ENCODE results near the gene HPN.

HPN gene

DNA sequence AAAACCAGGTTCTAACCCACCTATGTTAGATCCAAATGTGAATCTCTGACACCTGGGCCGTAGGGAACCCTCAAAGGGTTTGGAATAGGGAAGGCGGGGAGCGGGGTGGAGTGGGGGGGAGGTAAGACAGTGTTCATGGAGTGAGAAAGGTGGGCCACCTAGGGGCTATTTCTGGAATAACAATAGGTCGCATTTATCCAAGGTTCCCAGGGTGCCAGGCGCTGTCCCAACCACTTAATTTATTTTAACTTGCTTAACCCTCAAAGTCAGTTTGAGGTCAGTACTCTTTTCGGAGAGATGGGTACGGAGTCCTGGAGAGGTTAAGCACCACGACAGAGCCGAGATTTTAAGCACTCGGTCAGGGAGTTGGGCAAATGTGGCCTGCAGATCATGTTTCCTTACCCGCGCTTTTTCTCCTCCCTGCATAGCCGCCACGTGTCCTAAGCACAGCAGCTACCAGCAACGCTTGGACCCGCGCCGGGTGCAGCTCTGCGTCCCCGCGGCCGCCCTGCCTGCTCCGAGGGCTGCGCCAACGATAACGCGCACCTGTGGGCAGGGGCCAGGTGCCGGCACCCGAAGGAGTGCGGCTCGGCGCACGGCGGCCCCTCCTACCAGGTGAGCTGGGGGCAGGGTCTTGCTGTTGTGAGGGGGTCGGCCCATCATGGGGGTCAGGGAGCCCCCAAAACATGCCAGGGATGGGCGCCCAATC, 49.1 kb downstream of the HPN start:
- H3K9me3 ChIP-seq (replicated peaks; ENCODE audit: insufficient read depth, low read length) = no peaks in the 10 kb centered on the region
- peak; percentile 16 for DNase-seq
- no peak overlapping the region for H3K27ac ChIP-seq (ENCODE audit: low read length)
- no peak overlapping the region for H3K9ac ChIP-seq (ENCODE audit: low read length)
- no peak overlapping the region for H3K4me3 ChIP-seq (ENCODE audit: low read length)
- H2AFZ ChIP-seq (ENCODE audit: low read length) = peak overlapping the region; percentile 34; the same call in 1 of the 2 replicates
- no peaks in the 10 kb centered on the region for H3K9me2 ChIP-seq (replicated peaks; ENCODE audit: insufficient read depth, low read length)
- TF ChIP-seq EZH2 (optimal IDR thresholded peaks at IDR 0.05; ENCODE audit: low read depth, low read length) (no peak), CTCF (IDR thresholded peaks at IDR 0.05; ENCODE audit: low read length) (peak; percentile 49), EZH2phosphoT487 (IDR thresholded peaks at IDR 0.05; ENCODE audit: low read length) (no peak)
- peaks cover 53% of the 10 kb centered on the region for H3K27me3 ChIP-seq (replicated peaks; ENCODE audit: insufficient read depth, low read length)
- no peaks in the 10 kb centered on the region for H3K79me2 ChIP-seq (ENCODE audit: low read length)
- H3F3A ChIP-seq (ENCODE audit: insufficient read depth, low read length) = no peaks in the 10 kb centered on the region
- H4K20me1 ChIP-seq (ENCODE audit: insufficient read depth, low read length) = no peaks in the 10 kb centered on the region
- no peaks in the 10 kb centered on the region for H3K4me1 ChIP-seq (ENCODE audit: low read length)
- peak overlapping the region; percentile 42 for H3K4me2 ChIP-seq (ENCODE audit: low read depth, low read length)
- no peaks in the 10 kb centered on the region for H3K36me3 ChIP-seq (replicated peaks; ENCODE audit: insufficient read depth, low read length)

DNA sequence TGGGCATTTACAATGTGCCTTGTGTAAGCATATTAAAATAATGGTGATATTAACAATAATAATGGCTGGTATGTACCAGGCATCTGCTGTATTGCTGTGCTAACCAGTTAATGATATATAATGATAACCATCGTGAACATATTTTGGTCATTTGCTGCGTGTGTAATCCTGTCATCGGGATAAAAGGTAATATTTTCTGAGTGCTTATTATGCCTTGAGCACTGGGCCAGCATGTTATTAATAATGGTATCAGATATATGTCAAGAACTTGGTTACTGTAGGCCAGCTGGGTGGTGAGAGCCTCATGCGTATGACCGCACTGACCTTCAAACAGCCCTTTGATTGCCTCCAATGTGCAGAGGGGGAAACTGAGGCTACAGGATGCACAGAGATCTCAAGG, 51.9 kb downstream of the HPN start:
- H3K4me2 ChIP-seq (ENCODE audit: low read depth, low read length) = no peak overlapping the region
- no peak overlapping the region for H3K27ac ChIP-seq (ENCODE audit: low read length)
- H3K36me3 ChIP-seq (replicated peaks; ENCODE audit: insufficient read depth, low read length) = no peaks in the 10 kb centered on the region

GRCh38 chr19:35093941-35094647, 52.6 kb downstream of the HPN start:
- H3K9me3 ChIP-seq (replicated peaks; ENCODE audit: insufficient read depth, low read length) = no peaks in the 10 kb centered on the region
- H3K9ac ChIP-seq (ENCODE audit: low read length) = no peak overlapping the region
- H4K20me1 ChIP-seq (ENCODE audit: insufficient read depth, low read length) = no peaks in the 10 kb centered on the region
- no peaks in the 10 kb centered on the region for H3K4me1 ChIP-seq (ENCODE audit: low read length)
- H3K27ac ChIP-seq (ENCODE audit: low read length) = no peak overlapping the region
- no peaks in the 10 kb centered on the region for H3K79me2 ChIP-seq (ENCODE audit: low read length)
- no peak for DNase-seq
- H3K4me2 ChIP-seq (ENCODE audit: low read depth, low read length) = no peak overlapping the region
- no peaks in the 10 kb centered on the region for H3K9me2 ChIP-seq (replicated peaks; ENCODE audit: insufficient read depth, low read length)
- no peak overlapping the region for H3K4me3 ChIP-seq (ENCODE audit: low read length)
- H3K36me3 ChIP-seq (replicated peaks; ENCODE audit: insufficient read depth, low read length) = no peaks in the 10 kb centered on the region
- TF ChIP-seq CTCF (IDR thresholded peaks at IDR 0.05; ENCODE audit: low read length) (no peak), EZH2phosphoT487 (IDR thresholded peaks at IDR 0.05; ENCODE audit: low read length) (no peak), EZH2 (optimal IDR thresholded peaks at IDR 0.05; ENCODE audit: low read depth, low read length) (no peak)
- no peak overlapping the region for H2AFZ ChIP-seq (ENCODE audit: low read length)
- H3F3A ChIP-seq (ENCODE audit: insufficient read depth, low read length) = no peaks in the 10 kb centered on the region
- H3K27me3 ChIP-seq (replicated peaks; ENCODE audit: insufficient read depth, low read length) = peaks cover 57% of the 10 kb centered on the region

More for the DNA sequence above, 51.9 kb downstream of the HPN start:
- H3K4me3 ChIP-seq (ENCODE audit: low read length) = no peak overlapping the region
- H3K79me2 ChIP-seq (ENCODE audit: low read length) = no peaks in the 10 kb centered on the region
- no peaks in the 10 kb centered on the region for H4K20me1 ChIP-seq (ENCODE audit: insufficient read depth, low read length)
- H3K4me1 ChIP-seq (ENCODE audit: low read length) = no peaks in the 10 kb centered on the region
- TF ChIP-seq CTCF (IDR thresholded peaks at IDR 0.05; ENCODE audit: low read length) = no peak
- no peak for TF ChIP-seq EZH2phosphoT487 (IDR thresholded peaks at IDR 0.05; ENCODE audit: low read length)
- no peak for TF ChIP-seq EZH2 (optimal IDR thresholded peaks at IDR 0.05; ENCODE audit: low read depth, low read length)
- no peaks in the 10 kb centered on the region for H3K9me3 ChIP-seq (replicated peaks; ENCODE audit: insufficient read depth, low read length)
- H2AFZ ChIP-seq (ENCODE audit: low read length) = no peak overlapping the region
- peaks cover 57% of the 10 kb centered on the region for H3K27me3 ChIP-seq (replicated peaks; ENCODE audit: insufficient read depth, low read length)
- H3F3A ChIP-seq (ENCODE audit: insufficient read depth, low read length) = no peaks in the 10 kb centered on the region
- H3K9me2 ChIP-seq (replicated peaks; ENCODE audit: insufficient read depth, low read length) = no peaks in the 10 kb centered on the region
- H3K9ac ChIP-seq (ENCODE audit: low read length) = no peak overlapping the region
- DNase-seq = no peak

Data from MM.1S (cell line).